DND-41 (cell line): ENCODE data around the gene FRK.

ENCODE experiments used
- ATAC-seq: fragments of 200-7000 bp; cut with Tn5 transposase; 3 replicates; pipeline ENCODE4 v1.9.1; 2021; ENCODE audit warnings: low read depth; ENCODE audit not compliant: insufficient read depth
- DNase-seq: peaks from one replicate; pipeline ENCODE4 v3.0.0-alpha.2; 2020
- H2AFZ ChIP-seq: 2 replicates; pipeline ENCODE4 v1.6.0; 2012; ENCODE audit warnings: low read depth, low read length
- H3K27ac ChIP-seq: 2 replicates; pipeline ENCODE4 v1.5.1; 2012; ENCODE audit warnings: low read length, inconsistent platforms
- H3K27me3 ChIP-seq: fragments of 200-600 bp; sonication (generic); 2 replicates; pipeline ENCODE4 v1.6.0; 2012; ENCODE audit warnings: low read length, mild to moderate bottlenecking, inconsistent platforms; ENCODE audit not compliant: insufficient read depth, poor library complexity
- H3K36me3 ChIP-seq: 2 replicates; pipeline ENCODE4 v1.5.1; 2012; ENCODE audit warnings: low read length, inconsistent platforms; ENCODE audit not compliant: insufficient read depth
- H3K4me1 ChIP-seq: 2 replicates; pipeline ENCODE4 v1.5.1; 2012; ENCODE audit warnings: mild to moderate bottlenecking, low read length; ENCODE audit not compliant: insufficient read depth
- H3K4me2 ChIP-seq: 2 replicates; pipeline ENCODE4 v1.6.0; 2012; ENCODE audit warnings: mild to moderate bottlenecking, moderate library complexity, low read length, inconsistent platforms; ENCODE audit not compliant: insufficient read depth
- H3K4me3 ChIP-seq, 2 experiments: fragments of 200-600 bp in 1 of 2; shearing (Covaris generic) in 1 of 2; 2 replicates each; pipeline ENCODE4 v1.5.1; 2012 to 2016; ENCODE audit warnings: inconsistent platforms in 2 of 2, low read length in 2 of 2, mild to moderate bottlenecking in 2 of 2, low read depth in 1 of 2, moderate library complexity in 1 of 2
- H3K79me2 ChIP-seq: 2 replicates; pipeline ENCODE4 v1.6.0; 2012; ENCODE audit warnings: low read length, inconsistent platforms; ENCODE audit not compliant: insufficient read depth
- H3K9ac ChIP-seq: 2 replicates; pipeline ENCODE4 v1.6.0; 2012; ENCODE audit warnings: low read depth, mild to moderate bottlenecking, inconsistent platforms, low read length, moderate library complexity
- H3K9me3 ChIP-seq: 2 replicates; pipeline ENCODE4 v1.5.1; 2012; ENCODE audit warnings: low read length, moderate library complexity, mild to moderate bottlenecking, inconsistent platforms; ENCODE audit not compliant: insufficient read depth, severe bottlenecking
- H4K20me1 ChIP-seq: 2 replicates; pipeline ENCODE4 v1.6.0; 2012; ENCODE audit warnings: low read length; ENCODE audit not compliant: insufficient read depth
- CTCF ChIP-seq: IDR thresholded peaks from 2 replicates; pipeline ENCODE4 v1.5.1; 2012; ENCODE audit warnings: borderline replicate concordance, low read length, moderate library complexity, mild to moderate bottlenecking; ENCODE audit not compliant: poor library complexity, severe bottlenecking; ENCODE audit errors: extremely low read depth
- EZH2 ChIP-seq: IDR thresholded peaks from 3 replicates; pipeline ENCODE4 v1.6.1; 2012; ENCODE audit warnings: borderline replicate concordance, low read depth, mild to moderate bottlenecking, moderate library complexity, low read length, inconsistent platforms; ENCODE audit not compliant: severe bottlenecking

Gene FRK

GRCh38 chr6:115896538-115897129 lies 164.1 kb downstream of the FRK start:
- DNase-seq = no peak
- peak; percentile 61; the same call in 2 of the 3 replicates for ATAC-seq
- no peaks in the 10 kb centered on the region for H3K9me3 ChIP-seq
- no peaks in the 10 kb centered on the region for H4K20me1 ChIP-seq
- H3K27me3 ChIP-seq = no peaks in the 10 kb centered on the region
- H3K9ac ChIP-seq = no peak overlapping the region
- TF ChIP-seq EZH2 (no peak), CTCF (peak; percentile 81)
- H3K4me1 ChIP-seq = no peaks in the 10 kb centered on the region
- H3K4me3 ChIP-seq = no peak overlapping the region
- H2AFZ ChIP-seq = no peak overlapping the region
- no peaks in the 10 kb centered on the region for H3K36me3 ChIP-seq
- no peak overlapping the region for H3K27ac ChIP-seq
- no peak overlapping the region for H3K4me2 ChIP-seq
- H3K79me2 ChIP-seq = no peaks in the 10 kb centered on the region

- no peaks in the 10 kb centered on the region for H3K4me1 ChIP-seq
- H3K27me3 ChIP-seq = no peaks in the 10 kb centered on the region
- no peak overlapping the region for H3K9ac ChIP-seq
- no peak overlapping the region for H3K4me2 ChIP-seq
- no peaks in the 10 kb centered on the region for H3K36me3 ChIP-seq
- TF ChIP-seq EZH2 (no peak), CTCF (no peak)
- no peak for DNase-seq
- ATAC-seq = no peak
- H3K4me3 ChIP-seq = no peak overlapping the region
- no peaks in the 10 kb centered on the region for H3K9me3 ChIP-seq
- H4K20me1 ChIP-seq = no peaks in the 10 kb centered on the region
- no peaks in the 10 kb centered on the region for H3K79me2 ChIP-seq
- no peak overlapping the region for H3K27ac ChIP-seq
- H2AFZ ChIP-seq = no peak overlapping the region
These were observed 166.2 kb downstream of the FRK start for GRCh38 chr6:115894426-115894992.

GRCh38 chr6:115891750-115892149 lies 168.9 kb downstream of the FRK start:
- Histone ChIP-seq H4K20me1 (no peaks in the 10 kb centered on the region), H3K4me3 (no peak overlapping the region), H3K27ac (no peak overlapping the region), H3K4me2 (no peak overlapping the region), H3K27me3 (no peaks in the 10 kb centered on the region), H2AFZ (no peak overlapping the region), H3K9me3 (no peaks in the 10 kb centered on the region), H3K4me1 (no peaks in the 10 kb centered on the region), H3K79me2 (no peaks in the 10 kb centered on the region), H3K36me3 (no peaks in the 10 kb centered on the region), H3K9ac (no peak overlapping the region)
- no peak for TF ChIP-seq EZH2
- TF ChIP-seq CTCF = no peak
- no peak for ATAC-seq
- no peak for DNase-seq
